Fibroblast of lung (primary cell): ENCODE data around the gene NAGPA.

Experiments used
- EZH2 ChIP-seq: IDR thresholded peaks from 2 replicates; pipeline ENCODE4 v1.5.1; 2012; ENCODE audit warnings: low read length, control low read depth, mild to moderate bottlenecking; ENCODE audit errors: missing control alignments
- TF ChIP-seq, protein P1 (sequence below), 2 donors: IDR thresholded peaks in 1 of 2; conservative IDR thresholded peaks in 1 of 2; 1 replicate in 1 of 2; 2 replicates in 1 of 2; pipeline ENCODE4 v1.5.1; 2011 to 2012; ENCODE audit warnings: low read length in 2 of 2, control low read depth in 1 of 2, inconsistent platforms in 1 of 2, low read depth in 1 of 2, mild to moderate bottlenecking in 1 of 2

DNA sequence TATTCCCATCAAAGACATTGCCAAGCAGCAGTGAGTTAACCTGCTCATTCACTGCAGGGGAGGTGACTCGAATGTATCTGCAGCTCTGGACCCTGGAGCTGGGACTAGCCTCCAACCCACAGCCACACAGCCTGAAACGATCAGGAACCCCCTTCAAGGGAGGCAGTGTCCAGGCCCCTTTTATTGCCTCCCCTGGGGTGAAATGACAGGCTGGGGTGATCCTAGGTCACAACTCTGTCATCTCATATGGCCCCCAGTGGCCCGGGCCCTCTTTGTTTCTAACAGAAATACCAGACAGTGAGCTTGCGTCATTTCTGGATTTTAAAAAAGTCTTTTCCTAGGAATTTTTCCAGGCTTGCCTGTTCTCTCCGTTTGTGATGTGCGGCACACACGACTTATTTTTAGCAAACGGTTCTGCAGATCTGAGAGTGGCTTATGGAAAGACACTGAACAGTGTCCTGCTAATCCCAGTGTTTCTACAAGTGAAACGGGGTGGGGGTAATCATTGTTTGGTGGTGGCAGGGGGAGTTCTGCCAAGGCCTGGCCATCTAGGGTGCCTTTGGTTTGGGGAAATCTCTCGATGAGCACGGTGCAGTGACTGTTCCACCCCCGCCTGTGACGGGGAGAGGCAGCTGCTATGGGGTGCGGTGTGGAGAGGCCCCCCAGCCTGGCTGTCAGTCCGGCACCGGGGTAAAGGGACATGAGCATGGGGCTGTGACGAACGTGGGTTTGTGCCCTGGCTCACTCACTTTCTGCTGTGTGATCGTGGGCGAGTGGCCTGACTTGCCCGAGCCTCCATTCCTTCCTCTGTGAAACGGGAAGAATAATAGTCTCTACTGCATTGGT, 27.2 kb downstream of the NAGPA start:
- TF ChIP-seq, protein P1, sequence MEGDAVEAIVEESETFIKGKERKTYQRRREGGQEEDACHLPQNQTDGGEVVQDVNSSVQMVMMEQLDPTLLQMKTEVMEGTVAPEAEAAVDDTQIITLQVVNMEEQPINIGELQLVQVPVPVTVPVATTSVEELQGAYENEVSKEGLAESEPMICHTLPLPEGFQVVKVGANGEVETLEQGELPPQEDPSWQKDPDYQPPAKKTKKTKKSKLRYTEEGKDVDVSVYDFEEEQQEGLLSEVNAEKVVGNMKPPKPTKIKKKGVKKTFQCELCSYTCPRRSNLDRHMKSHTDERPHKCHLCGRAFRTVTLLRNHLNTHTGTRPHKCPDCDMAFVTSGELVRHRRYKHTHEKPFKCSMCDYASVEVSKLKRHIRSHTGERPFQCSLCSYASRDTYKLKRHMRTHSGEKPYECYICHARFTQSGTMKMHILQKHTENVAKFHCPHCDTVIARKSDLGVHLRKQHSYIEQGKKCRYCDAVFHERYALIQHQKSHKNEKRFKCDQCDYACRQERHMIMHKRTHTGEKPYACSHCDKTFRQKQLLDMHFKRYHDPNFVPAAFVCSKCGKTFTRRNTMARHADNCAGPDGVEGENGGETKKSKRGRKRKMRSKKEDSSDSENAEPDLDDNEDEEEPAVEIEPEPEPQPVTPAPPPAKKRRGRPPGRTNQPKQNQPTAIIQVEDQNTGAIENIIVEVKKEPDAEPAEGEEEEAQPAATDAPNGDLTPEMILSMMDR (conservative IDR thresholded peaks at IDR 0.05 in 1 of 2, IDR thresholded peaks at IDR 0.05 in 1 of 2; ENCODE audit: low read depth in 1 of 2, low read length in 2 of 2), result no peak
- TF ChIP-seq EZH2, result no peak
